NT2/D1 (cell line): ENCODE measurements around the gene MTX3.

Experiments
- DNase-seq: peaks from one replicate; pipeline ENCODE4 v3.0.0-alpha.2; 2011; ENCODE audit warnings: low read depth, low spot score
- H3K27me3 ChIP-seq: 2 replicates; pipeline ENCODE4 v1.6.0; 2011; ENCODE audit warnings: mild to moderate bottlenecking; ENCODE audit not compliant: insufficient read length, insufficient read depth
- H3K36me3 ChIP-seq: 2 replicates; pipeline ENCODE4 v1.6.1; 2011; ENCODE audit warnings: mild to moderate bottlenecking, low read length, mixed read lengths; ENCODE audit not compliant: insufficient read depth, insufficient read length
- H3K4me1 ChIP-seq: 2 replicates; pipeline ENCODE4 v1.5.1; 2011; ENCODE audit not compliant: insufficient read depth, insufficient read length
- H3K4me3 ChIP-seq: 2 replicates; pipeline ENCODE4 v1.5.1; 2011; ENCODE audit warnings: low read depth; ENCODE audit not compliant: insufficient read length
- H3K9ac ChIP-seq: 2 replicates; pipeline ENCODE4 v1.6.0; 2011; ENCODE audit warnings: low read depth; ENCODE audit not compliant: insufficient read length
- H3K9me3 ChIP-seq: 2 replicates; pipeline ENCODE4 v1.5.1; 2011; ENCODE audit warnings: mild to moderate bottlenecking, low read length; ENCODE audit not compliant: insufficient read depth
- SUZ12 ChIP-seq: IDR thresholded peaks from 2 replicates; pipeline ENCODE4 v1.6.1; 2011; ENCODE audit not compliant: insufficient read length, insufficient read depth; ENCODE audit errors: extremely low read depth
- YY1 ChIP-seq: IDR thresholded peaks from 2 replicates; pipeline ENCODE4 v1.6.1; 2011; ENCODE audit not compliant: insufficient read length, insufficient read depth
- ZNF274 ChIP-seq: IDR thresholded peaks from 2 replicates; pipeline ENCODE4 v1.6.1; 2011; ENCODE audit warnings: mild to moderate bottlenecking, low read depth, low read length

Gene MTX3

GRCh38 chr5:80034559-80034958 is 43.5 kb upstream of the MTX3 start:
- no peak for DNase-seq
- H3K9ac ChIP-seq: peak overlapping the region; percentile 72
- H3K36me3 ChIP-seq: no peaks in the 10 kb centered on the region
- TF ChIP-seq ZNF274 (no peak), YY1 (no peak), SUZ12 (no peak)
- no peaks in the 10 kb centered on the region for H3K4me1 ChIP-seq
- H3K27me3 ChIP-seq: peaks cover 50% of the 10 kb centered on the region
- no peaks in the 10 kb centered on the region for H3K9me3 ChIP-seq
- peak overlapping the region; percentile 49 for H3K4me3 ChIP-seq

GRCh38 chr5:80033513-80033912 is 42.5 kb upstream of the MTX3 start:
- no peaks in the 10 kb centered on the region for H3K9me3 ChIP-seq
- H3K9ac ChIP-seq: no peak overlapping the region
- peaks cover 50% of the 10 kb centered on the region for H3K27me3 ChIP-seq
- no peaks in the 10 kb centered on the region for H3K36me3 ChIP-seq
- TF ChIP-seq ZNF274 (no peak), YY1 (no peak), SUZ12 (no peak)
- no peak overlapping the region for H3K4me3 ChIP-seq
- H3K4me1 ChIP-seq: no peaks in the 10 kb centered on the region
- DNase-seq: no peak

- no peaks in the 10 kb centered on the region for H3K36me3 ChIP-seq
- H3K27me3 ChIP-seq: peaks cover 35% of the 10 kb centered on the region
- DNase-seq: no peak
- H3K4me1 ChIP-seq: no peaks in the 10 kb centered on the region
- TF ChIP-seq ZNF274: no peak
- no peak for TF ChIP-seq YY1
- no peak for TF ChIP-seq SUZ12
- no peaks in the 10 kb centered on the region for H3K9me3 ChIP-seq
- H3K9ac ChIP-seq: no peak overlapping the region
- H3K4me3 ChIP-seq: no peak overlapping the region
Measured at GRCh38 chr5:80031109-80031508, 40.0 kb upstream of the MTX3 start.

GRCh38 chr5:80026841-80027240 is 35.8 kb upstream of the MTX3 start:
- Histone ChIP-seq H3K36me3 (no peaks in the 10 kb centered on the region), H3K9me3 (no peaks in the 10 kb centered on the region), H3K4me1 (no peaks in the 10 kb centered on the region), H3K9ac (no peak overlapping the region), H3K27me3 (no peaks in the 10 kb centered on the region), H3K4me3 (no peak overlapping the region)
- no peak for TF ChIP-seq YY1
- TF ChIP-seq ZNF274: no peak
- TF ChIP-seq SUZ12: no peak
- DNase-seq: no peak

- H3K9me3 ChIP-seq: no peaks in the 10 kb centered on the region
- H3K4me3 ChIP-seq: no peak overlapping the region
- no peaks in the 10 kb centered on the region for H3K27me3 ChIP-seq
- no peak overlapping the region for H3K9ac ChIP-seq
- H3K36me3 ChIP-seq: no peaks in the 10 kb centered on the region
- TF ChIP-seq SUZ12 (no peak), ZNF274 (no peak), YY1 (no peak)
- no peak for DNase-seq
- no peaks in the 10 kb centered on the region for H3K4me1 ChIP-seq
Measured at GRCh38 chr5:80025069-80025468, 34.0 kb upstream of the MTX3 start.

GRCh38 chr5:80010754-80011392 is 19.8 kb upstream of the MTX3 start:
- H3K4me1 ChIP-seq: no peaks in the 10 kb centered on the region
- H3K9ac ChIP-seq: no peak overlapping the region
- H3K36me3 ChIP-seq: no peaks in the 10 kb centered on the region
- no peak for TF ChIP-seq SUZ12
- TF ChIP-seq ZNF274: no peak
- TF ChIP-seq YY1: no peak
- no peaks in the 10 kb centered on the region for H3K9me3 ChIP-seq
- no peak overlapping the region for H3K4me3 ChIP-seq
- H3K27me3 ChIP-seq: no peaks in the 10 kb centered on the region
- no peak for DNase-seq

- H3K4me1 ChIP-seq: no peaks in the 10 kb centered on the region
- H3K27me3 ChIP-seq: no peaks in the 10 kb centered on the region
- H3K36me3 ChIP-seq: peaks cover 1% of the 10 kb centered on the region
- no peak for DNase-seq
- no peak overlapping the region for H3K4me3 ChIP-seq
- H3K9ac ChIP-seq: no peak overlapping the region
- no peaks in the 10 kb centered on the region for H3K9me3 ChIP-seq
- TF ChIP-seq YY1 (no peak), ZNF274 (no peak), SUZ12 (no peak)
Measured at GRCh38 chr5:80008995-80009765, 18.1 kb upstream of the MTX3 start.
